Measurements from ENCODE around the gene DNAAF1.
A peak's percentile ranks its signal among the peaks of the same experiment; 100 is the strongest.

DNAAF1 gene

DNA sequence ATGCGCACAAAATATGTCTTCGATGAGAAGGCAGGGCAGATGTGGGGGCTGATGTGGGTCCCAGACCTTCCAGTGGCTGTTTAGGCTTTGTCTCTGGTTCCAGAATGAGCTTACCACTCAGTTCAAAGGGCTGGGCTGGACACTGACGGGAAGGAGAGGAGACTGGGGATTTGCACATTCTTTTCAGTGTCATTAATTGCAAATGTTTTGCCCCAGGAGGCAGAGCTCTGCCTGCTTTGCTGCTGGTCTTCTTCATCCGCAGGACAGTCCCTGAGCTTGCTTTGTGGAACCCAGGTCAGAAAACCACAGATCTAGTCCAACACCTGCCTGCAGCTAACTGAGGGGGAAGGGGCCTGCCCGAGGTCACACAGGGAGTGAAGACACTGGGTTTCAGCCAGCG is 73.8 kb downstream of the DNAAF1 start:
- DNase-seq (ENCODE audit: low read depth), result no peak
- TF ChIP-seq, protein P1, sequence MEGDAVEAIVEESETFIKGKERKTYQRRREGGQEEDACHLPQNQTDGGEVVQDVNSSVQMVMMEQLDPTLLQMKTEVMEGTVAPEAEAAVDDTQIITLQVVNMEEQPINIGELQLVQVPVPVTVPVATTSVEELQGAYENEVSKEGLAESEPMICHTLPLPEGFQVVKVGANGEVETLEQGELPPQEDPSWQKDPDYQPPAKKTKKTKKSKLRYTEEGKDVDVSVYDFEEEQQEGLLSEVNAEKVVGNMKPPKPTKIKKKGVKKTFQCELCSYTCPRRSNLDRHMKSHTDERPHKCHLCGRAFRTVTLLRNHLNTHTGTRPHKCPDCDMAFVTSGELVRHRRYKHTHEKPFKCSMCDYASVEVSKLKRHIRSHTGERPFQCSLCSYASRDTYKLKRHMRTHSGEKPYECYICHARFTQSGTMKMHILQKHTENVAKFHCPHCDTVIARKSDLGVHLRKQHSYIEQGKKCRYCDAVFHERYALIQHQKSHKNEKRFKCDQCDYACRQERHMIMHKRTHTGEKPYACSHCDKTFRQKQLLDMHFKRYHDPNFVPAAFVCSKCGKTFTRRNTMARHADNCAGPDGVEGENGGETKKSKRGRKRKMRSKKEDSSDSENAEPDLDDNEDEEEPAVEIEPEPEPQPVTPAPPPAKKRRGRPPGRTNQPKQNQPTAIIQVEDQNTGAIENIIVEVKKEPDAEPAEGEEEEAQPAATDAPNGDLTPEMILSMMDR (IDR thresholded peaks at IDR 0.05; ENCODE audit: low read length, missing control alignments), result no peak
- H3K4me3 ChIP-seq (replicated peaks; ENCODE audit: low read depth, low read length), result no peak overlapping the region

DNA sequence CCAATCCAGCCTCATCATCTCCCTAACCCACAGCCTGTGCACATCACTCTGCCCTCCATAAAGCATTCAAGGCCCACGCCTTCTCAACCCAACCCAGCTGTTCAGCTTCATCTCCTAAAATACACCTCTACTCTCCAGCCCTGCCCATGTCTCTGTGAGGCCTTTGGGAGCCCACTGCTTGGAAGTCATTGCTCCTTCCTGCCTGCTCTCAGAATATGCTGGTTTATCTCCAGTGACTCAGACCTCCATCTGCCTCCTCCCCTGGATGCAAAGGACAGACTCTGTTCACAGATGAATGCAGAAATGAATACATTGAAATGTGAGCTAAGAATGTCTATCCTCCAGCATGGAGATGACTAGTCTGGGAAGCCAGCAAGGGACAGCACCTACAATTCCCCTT is 75.7 kb downstream of the DNAAF1 start:
- TF ChIP-seq, protein P1 (IDR thresholded peaks at IDR 0.05; ENCODE audit: low read length, missing control alignments), result no peak
- peak; percentile 68 for DNase-seq (ENCODE audit: low read depth)
- no peak overlapping the region for H3K4me3 ChIP-seq (replicated peaks; ENCODE audit: low read depth, low read length)

DNA sequence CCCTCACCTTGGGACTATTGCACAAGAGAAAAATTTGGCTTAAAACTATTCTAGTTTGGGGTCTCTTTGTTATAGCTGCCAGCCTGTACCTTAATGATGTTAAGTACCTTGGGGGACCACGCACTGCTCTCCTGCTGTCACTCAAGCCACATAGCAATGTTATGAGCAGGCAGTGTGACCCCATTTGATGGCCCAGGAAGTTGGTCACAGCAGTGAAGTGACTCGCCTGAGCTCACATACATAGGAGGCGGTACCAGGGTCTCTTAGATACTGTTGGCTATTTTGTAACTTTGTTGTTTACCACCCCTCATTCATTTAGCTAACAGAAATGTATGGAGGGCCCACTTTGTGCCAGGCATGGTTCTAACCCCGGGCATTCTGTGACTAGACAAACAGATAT is 78.3 kb downstream of the DNAAF1 start:
- no peak overlapping the region for H3K4me3 ChIP-seq (replicated peaks; ENCODE audit: low read depth, low read length)
- TF ChIP-seq, protein P1 (IDR thresholded peaks at IDR 0.05; ENCODE audit: low read length, missing control alignments), result no peak
- DNase-seq (ENCODE audit: low read depth), result no peak

DNA sequence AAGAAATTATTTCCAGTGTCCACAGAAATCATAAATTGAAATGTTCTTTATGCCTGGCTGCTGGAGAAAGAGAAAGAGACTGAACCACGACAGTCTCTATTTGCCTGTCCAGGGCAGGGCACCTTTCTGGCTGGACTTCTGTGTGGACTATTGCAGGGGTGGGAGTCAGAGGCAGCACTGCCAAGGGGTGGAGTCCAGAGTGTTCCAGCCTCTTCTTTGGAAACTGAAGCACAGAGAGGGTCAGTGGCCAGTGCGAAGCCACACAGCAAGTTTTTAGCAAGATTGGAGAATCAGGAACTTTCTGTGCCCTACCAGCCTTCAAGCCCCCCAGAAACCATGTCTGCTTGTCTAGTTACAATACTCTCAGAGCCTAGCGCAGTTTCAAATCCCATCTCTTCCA is 79.4 kb downstream of the DNAAF1 start:
- DNase-seq (ENCODE audit: low read depth), result no peak
- TF ChIP-seq, protein P1 (IDR thresholded peaks at IDR 0.05; ENCODE audit: low read length, missing control alignments), result no peak
- H3K4me3 ChIP-seq (replicated peaks; ENCODE audit: low read depth, low read length), result no peak overlapping the region

DNA sequence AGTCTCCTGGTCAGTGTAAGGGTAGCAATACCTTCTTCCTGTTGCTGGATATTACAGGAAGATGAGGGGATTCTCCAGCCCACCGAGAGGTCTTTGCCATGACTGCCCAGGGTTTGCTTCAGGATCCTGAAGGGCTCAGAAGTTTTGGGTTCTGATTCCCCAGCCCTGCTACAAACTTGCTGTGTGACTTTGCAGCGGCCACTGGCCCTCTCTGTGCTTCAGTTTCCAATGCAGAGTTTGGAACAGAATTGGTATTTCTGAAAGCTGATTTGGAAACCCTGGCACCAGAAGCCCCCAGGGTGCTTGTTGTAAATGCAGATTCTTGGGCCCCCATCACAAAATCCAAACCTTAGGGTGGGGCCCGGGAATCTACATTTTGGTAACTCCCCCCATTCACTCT is 80.0 kb downstream of the DNAAF1 start:
- TF ChIP-seq, protein P1 (IDR thresholded peaks at IDR 0.05; ENCODE audit: low read length, missing control alignments), result no peak
- no peak overlapping the region for H3K4me3 ChIP-seq (replicated peaks; ENCODE audit: low read depth, low read length)
- DNase-seq (ENCODE audit: low read depth), result no peak

DNA sequence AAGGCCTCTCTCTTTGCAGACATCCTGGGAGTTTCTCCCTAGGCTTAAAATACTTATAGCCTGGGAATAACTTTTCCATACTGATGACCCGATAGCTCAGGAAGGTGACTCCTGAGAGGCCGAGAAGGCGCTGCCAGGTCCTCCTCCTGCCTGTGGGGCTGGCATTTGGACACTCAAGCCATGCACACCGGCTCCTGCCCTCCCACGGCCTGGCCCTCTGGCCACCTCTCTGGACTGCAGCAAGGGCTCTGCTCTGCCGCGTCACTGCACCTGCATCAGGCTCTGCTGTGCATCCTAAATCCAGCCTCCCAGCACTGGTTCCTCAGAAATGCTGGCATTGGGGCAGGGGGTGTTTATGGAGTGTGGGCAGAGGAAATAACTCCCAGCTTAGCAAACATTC is 80.5 kb downstream of the DNAAF1 start:
- no peak for DNase-seq (ENCODE audit: low read depth)
- H3K4me3 ChIP-seq (replicated peaks; ENCODE audit: low read depth, low read length), result no peak overlapping the region
- TF ChIP-seq, protein P1 (IDR thresholded peaks at IDR 0.05; ENCODE audit: low read length, missing control alignments), result no peak

DNA sequence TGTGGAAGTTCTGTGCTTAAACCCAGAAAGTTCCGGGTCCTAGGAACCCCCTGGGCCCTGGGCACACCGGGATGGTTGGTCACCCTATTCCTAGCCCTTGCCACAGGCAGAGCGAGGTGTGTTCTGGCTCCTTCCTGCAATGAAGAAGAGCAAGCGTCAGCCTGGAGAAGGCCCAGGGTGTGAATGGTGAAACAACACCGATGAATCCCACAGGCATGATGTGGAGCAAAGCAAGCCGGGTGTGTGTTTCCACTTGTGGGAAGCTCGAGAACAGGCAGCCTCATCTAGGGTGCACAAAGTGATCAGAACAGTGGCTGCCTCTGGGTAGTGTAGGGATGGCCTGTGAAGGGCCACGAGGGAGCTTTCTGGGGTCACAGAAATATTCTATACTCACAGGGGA is 80.9 kb downstream of the DNAAF1 start:
- no peak for DNase-seq (ENCODE audit: low read depth)
- H3K4me3 ChIP-seq (replicated peaks; ENCODE audit: low read depth, low read length), result no peak overlapping the region
- TF ChIP-seq, protein P1 (IDR thresholded peaks at IDR 0.05; ENCODE audit: low read length, missing control alignments), result no peak
